Skeletal muscle satellite cell (primary cell): ENCODE measurements around the gene FMNL1.

Experiments used
- H3K27me3 ChIP-seq: 2 replicates; pipeline ENCODE4 v1.7.0; 2013; ENCODE audit warnings: low read length; ENCODE audit not compliant: control insufficient read depth, insufficient read depth
- H3K36me3 ChIP-seq: 2 replicates; pipeline ENCODE4 v1.7.0; 2013; ENCODE audit warnings: mild to moderate bottlenecking, control low read depth, low read length; ENCODE audit not compliant: insufficient read depth
- H3K4me1 ChIP-seq: 2 replicates; pipeline ENCODE4 v1.7.0; 2013; ENCODE audit warnings: low read length; ENCODE audit not compliant: control insufficient read depth, insufficient read depth
- H3K4me2 ChIP-seq: 2 replicates; pipeline ENCODE4 v1.7.0; 2013; ENCODE audit warnings: mild to moderate bottlenecking, low read length
- H3K4me3 ChIP-seq: 2 replicates; pipeline ENCODE4 v1.7.0; 2013; ENCODE audit warnings: low read length
- H3K9ac ChIP-seq: 2 replicates; pipeline ENCODE4 v1.7.0; 2013; ENCODE audit warnings: mild to moderate bottlenecking, low read depth, low read length, moderate library complexity
- H3K9me3 ChIP-seq: replicated peaks from 2 replicates; pipeline ENCODE4 v1.7.0; 2013; ENCODE audit warnings: mild to moderate bottlenecking, control low read depth, low read length

Gene FMNL1

DNA sequence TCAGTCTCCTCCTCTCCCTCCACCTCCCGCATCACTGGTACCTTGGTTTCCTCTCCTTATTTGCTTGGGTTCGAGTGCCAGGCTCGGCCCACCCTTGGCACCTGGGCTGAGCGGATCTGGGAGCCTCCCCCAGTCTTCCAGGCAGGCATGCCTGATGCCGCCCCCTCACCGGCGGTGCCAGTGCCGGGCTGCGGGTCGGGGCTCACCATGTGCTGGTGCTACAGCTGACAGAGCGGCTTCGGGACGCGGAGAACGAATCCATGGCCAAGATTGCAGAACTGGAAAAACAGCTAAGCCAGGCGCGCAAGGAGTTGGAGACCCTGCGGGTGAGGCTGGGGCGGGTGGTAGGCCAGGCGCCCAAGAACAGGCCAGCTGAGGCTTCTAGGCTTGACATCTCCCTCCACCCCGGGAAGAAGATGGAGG is 19.2 kb downstream of the FMNL1 start:
- H3K9me3 ChIP-seq: no peaks in the 10 kb centered on the region
- no peaks in the 10 kb centered on the region for H3K27me3 ChIP-seq
- no peak overlapping the region for H3K9ac ChIP-seq
- no peak overlapping the region for H3K4me2 ChIP-seq
- H3K4me1 ChIP-seq: peaks cover 7% of the 10 kb centered on the region
- H3K4me3 ChIP-seq: no peak overlapping the region
- H3K36me3 ChIP-seq: peaks cover 3% of the 10 kb centered on the region

DNA sequence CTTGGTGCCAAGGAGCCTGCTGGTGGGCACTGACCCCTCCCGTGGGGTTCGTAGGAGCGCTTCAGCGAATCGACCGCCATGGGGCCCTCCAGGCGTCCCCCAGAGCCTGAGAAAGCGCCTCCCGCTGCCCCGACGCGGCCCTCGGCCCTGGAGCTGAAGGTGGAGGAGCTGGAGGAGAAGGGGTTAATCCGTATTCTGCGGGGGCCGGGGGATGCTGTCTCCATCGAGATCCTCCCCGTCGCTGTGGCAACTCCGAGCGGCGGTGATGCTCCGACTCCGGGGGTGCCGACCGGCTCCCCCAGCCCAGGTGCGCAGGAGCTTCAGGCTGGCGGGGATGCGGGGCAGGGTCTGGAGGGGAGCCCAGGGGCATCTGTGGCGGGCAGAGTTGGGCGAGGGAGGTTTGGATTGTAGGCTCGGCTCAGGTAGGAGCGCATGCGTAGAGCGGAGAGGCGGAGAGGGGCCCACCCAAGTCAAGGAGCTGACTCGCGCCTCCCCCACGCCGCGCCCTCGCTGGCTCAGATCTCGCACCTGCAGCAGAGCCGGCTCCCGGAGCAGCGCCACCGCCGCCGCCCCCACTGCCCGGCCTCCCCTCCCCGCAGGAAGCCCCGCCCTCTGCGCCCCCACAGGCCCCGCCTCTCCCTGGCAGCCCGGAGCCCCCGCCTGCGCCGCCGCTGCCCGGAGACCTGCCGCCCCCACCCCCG is 19.8 kb downstream of the FMNL1 start:
- Histone ChIP-seq H3K4me2 (no peak overlapping the region), H3K9me3 (no peaks in the 10 kb centered on the region), H3K4me3 (no peak overlapping the region), H3K4me1 (peaks cover 7% of the 10 kb centered on the region), H3K9ac (no peak overlapping the region), H3K27me3 (no peaks in the 10 kb centered on the region), H3K36me3 (peaks cover 3% of the 10 kb centered on the region)

DNA sequence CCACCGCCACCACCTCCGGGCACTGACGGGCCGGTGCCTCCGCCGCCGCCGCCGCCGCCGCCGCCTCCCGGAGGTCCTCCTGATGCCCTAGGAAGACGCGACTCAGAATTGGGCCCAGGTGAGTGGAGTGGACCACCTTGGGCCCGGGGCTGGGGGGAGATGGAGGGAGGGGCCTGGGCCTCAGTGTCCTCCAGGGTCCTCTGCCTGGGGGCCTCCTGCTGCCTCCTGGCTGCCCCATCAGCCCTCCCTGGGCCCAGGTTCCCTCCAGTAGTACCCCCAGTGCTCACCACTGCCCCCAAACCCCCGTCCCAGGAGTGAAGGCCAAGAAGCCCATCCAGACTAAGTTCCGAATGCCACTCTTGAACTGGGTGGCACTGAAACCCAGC is 20.3 kb downstream of the FMNL1 start:
- Histone ChIP-seq H3K4me1 (peaks cover 13% of the 10 kb centered on the region), H3K4me3 (no peak overlapping the region), H3K27me3 (no peaks in the 10 kb centered on the region), H3K9ac (no peak overlapping the region), H3K4me2 (no peak overlapping the region), H3K36me3 (peaks cover 3% of the 10 kb centered on the region), H3K9me3 (no peaks in the 10 kb centered on the region)

DNA sequence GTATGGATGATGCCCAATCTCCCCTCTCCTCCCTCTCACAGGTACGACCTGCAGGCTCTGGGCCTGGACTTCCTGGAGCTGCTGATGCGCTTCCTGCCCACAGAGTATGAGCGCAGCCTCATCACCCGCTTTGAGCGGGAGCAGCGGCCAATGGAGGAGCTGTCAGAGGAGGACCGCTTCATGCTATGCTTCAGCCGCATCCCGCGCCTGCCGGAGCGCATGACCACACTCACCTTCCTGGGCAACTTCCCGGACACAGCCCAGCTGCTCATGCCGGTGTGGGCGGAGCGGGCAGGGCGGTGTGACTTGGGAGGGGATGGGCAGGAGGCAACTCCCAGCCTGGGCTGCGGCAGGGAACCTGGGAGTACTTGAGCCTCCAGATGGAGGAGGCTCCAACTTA is 22.1 kb downstream of the FMNL1 start:
- H3K27me3 ChIP-seq: no peaks in the 10 kb centered on the region
- no peak overlapping the region for H3K4me2 ChIP-seq
- H3K9me3 ChIP-seq: no peaks in the 10 kb centered on the region
- no peak overlapping the region for H3K4me3 ChIP-seq
- H3K9ac ChIP-seq: no peak overlapping the region
- H3K36me3 ChIP-seq: peaks cover 3% of the 10 kb centered on the region
- H3K4me1 ChIP-seq: peaks cover 22% of the 10 kb centered on the region

DNA sequence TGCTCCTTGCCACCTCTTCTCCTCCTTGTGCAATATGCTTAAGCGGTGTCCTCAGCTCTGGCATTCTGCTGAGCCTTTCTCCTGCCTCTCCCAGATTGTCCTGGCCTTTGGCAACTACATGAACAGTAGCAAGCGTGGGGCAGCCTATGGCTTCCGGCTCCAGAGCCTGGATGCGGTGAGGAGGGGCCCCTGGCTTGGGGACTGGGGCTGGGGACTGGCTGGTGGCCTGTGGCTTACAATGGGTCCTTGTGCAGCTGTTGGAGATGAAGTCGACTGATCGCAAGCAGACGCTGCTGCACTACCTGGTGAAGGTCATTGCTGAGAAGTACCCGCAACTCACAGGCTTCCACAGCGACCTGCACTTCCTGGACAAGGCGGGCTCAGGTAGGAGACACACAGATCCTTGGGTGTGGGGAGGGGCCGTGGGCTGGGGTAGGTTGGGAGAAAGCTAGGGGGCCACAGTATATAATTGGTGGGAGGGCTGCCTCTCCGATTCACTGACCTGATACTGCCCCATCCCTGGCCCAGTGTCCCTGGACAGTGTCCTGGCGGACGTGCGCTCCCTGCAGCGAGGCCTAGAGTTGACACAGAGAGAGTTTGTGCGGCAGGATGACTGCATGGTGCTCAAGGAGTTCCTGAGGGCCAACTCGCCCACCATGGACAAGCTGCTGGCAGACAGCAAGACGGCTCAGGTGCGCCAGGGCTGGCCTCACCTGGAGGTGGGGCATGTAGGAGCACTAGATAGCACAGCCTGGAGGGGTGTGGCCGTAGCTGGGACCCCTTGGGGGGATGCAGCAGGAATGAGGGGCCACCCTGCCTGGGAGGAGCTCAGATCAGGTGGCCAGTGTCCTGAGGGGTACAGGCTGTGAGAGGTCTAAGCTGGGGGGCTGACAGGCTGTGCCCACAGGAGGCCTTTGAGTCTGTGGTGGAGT is 23.3 kb downstream of the FMNL1 start:
- Histone ChIP-seq H3K9ac (no peak overlapping the region), H3K4me1 (peaks cover 22% of the 10 kb centered on the region), H3K27me3 (no peaks in the 10 kb centered on the region), H3K4me2 (no peak overlapping the region), H3K36me3 (peaks cover 3% of the 10 kb centered on the region), H3K4me3 (no peak overlapping the region), H3K9me3 (no peaks in the 10 kb centered on the region)

DNA sequence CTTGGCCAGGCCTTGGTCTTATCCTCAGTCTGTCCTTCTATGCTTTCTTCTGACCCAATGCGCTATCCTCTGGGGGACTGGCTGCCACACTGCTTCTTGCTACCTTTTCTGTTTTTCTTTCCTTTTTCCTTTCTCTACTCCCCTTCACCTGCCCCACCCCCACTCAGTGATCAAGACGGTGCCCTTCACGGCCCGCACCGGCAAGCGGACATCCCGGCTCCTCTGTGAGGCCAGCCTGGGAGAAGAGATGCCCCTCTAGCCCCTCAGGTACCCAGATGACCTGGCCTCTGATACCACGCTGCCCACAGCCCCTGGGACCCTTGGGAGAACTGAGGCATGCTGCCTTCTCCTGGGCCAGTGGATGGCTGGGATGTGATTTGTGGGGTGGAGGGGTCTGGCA is 24.7 kb downstream of the FMNL1 start:
- H3K36me3 ChIP-seq: peaks cover 3% of the 10 kb centered on the region
- H3K27me3 ChIP-seq: no peaks in the 10 kb centered on the region
- no peak overlapping the region for H3K9ac ChIP-seq
- H3K4me3 ChIP-seq: no peak overlapping the region
- H3K9me3 ChIP-seq: no peaks in the 10 kb centered on the region
- peaks cover 15% of the 10 kb centered on the region for H3K4me1 ChIP-seq
- peak overlapping the region; percentile 85 for H3K4me2 ChIP-seq

DNA sequence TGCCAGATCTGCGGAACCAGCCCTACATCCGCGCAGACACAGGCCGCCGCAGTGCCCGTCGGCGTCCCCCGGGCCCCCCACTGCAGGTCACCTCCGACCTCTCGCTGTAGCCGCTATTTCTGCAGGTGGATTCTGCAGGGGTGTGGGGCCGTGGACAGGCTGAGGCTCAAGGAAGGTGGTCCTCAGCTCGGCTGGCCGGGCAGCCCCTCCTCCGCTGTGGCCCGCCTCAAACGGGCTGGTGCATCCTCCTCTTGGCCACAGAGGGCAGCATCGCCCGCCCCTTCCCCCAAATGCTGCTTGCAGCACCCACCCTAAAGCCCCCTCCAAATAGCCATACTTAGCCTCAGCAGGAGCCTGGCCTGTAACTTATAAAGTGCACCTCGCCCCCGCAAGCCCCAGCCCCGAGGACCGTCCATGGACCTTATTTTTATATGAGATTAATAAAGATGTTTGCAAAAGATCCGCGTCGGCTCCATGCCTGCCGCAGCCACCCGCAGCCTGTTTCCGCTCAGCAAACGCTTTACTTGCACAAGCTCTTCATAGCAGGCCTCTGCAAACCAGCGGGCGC is 25.3 kb downstream of the FMNL1 start:
- Histone ChIP-seq H3K4me1 (peaks cover 15% of the 10 kb centered on the region), H3K9ac (peak overlapping the region; percentile 59)

DNA sequence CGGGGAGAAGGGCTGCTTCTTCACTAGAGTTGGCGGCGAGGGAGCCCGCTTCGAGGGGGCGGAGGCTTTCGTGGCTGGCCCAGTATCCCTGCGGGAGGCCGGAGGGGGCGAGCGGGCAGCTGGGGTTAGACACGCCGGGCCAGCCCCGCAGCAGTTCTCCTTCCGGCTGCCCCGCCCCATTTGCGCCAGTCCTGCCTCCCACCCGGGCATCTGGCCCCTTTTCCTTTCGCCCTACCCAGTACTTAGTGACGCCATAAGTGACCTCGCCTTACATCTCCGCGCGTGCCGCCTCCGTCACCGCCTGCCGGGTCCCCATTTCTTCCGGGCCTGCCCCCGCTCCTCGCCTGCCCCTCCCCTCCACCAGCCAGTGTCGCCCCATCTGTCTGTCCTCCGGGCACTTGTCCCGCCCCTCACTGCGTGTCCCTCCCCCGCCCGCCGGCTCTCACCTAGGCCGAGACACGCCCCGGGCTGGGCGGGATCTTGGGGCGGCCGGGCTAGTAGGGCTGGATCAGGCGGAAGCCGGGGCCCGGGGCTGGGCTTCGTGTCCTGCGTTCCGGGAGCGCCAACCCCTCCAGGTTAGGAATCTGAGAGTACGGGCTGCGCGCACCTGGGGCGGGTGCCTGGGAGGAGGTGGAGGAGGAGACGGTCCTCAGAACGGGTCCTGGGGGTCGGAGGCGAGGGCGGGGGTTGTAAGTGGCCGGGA is 25.9 kb downstream of the FMNL1 start:
- Histone ChIP-seq H3K4me3 (peak overlapping the region; percentile 67), H3K9me3 (no peaks in the 10 kb centered on the region), H3K4me1 (peaks cover 15% of the 10 kb centered on the region), H3K36me3 (peaks cover 3% of the 10 kb centered on the region), H3K4me2 (peak overlapping the region; percentile 85), H3K27me3 (no peaks in the 10 kb centered on the region), H3K9ac (peak overlapping the region; percentile 59)

More for the DNA sequence above, 25.3 kb downstream of the FMNL1 start:
- peak overlapping the region; percentile 67 for H3K4me3 ChIP-seq
- H3K9me3 ChIP-seq: no peaks in the 10 kb centered on the region
- peak overlapping the region; percentile 85 for H3K4me2 ChIP-seq
- H3K36me3 ChIP-seq: peaks cover 3% of the 10 kb centered on the region
- H3K27me3 ChIP-seq: no peaks in the 10 kb centered on the region

DNA sequence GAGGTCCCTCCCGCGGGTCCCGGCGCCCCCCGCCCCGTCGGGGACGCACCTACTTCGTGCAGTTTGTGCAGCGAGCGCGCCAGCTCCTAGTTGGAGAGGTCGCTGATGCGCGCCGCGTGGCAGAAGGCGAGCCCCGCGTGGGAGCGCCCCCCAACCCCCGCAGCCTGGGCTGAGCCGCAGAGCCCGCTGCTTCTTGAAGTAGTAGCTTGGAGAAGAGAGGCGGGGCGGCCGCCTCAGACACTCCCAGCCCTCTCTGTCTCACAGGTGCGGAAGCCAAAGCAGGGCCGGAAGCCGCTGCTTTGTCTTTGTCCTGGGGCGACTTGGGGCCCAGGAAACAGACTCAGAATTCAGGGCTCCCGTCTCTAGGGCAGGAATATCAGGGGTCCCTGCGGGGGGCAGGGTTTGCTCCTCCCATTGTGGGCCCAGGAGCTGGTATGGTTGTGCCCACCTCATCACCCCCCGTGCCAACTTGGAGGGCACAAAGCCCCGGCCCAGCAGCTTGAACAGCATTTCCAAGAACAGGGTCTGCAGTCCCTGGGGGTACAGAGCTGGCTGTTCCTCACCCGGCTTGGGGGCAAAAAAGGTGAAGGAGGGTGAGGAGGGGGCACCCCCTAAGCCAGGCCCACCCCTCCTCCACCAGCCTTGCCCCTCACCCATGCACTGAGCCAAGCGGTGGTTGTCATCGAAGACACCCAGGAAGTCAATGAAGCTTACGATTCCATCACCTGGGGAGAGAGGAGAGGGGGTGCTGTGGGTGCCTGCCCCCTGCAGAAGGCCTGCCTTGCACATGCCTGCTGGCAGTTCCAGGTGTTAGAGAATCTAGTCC is 26.7 kb downstream of the FMNL1 start:
- no peaks in the 10 kb centered on the region for H3K27me3 ChIP-seq
- peak overlapping the region; percentile 85 for H3K4me2 ChIP-seq
- peak overlapping the region; percentile 59 for H3K9ac ChIP-seq
- H3K4me3 ChIP-seq: peak overlapping the region; percentile 67
- no peaks in the 10 kb centered on the region for H3K9me3 ChIP-seq
- peaks cover 3% of the 10 kb centered on the region for H3K36me3 ChIP-seq
- H3K4me1 ChIP-seq: peaks cover 20% of the 10 kb centered on the region

DNA sequence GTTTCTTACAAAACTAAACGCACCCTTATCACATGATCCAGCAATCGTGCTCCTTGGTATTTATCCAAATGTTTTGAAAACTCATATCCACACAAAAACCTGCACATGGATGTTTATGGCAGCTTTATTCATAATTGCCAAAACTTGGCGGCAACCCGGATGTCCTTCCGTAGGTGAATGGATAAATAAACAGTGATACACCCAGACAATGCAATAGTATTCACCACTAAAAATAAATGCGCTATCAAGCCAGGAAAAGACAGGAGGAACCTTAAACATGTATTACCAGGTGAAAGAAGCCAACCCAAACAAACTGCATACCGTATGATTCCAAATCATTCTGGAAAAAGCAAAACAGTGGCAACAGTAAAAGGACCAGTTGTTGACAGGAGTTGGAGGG is 30.2 kb downstream of the FMNL1 start:
- no peaks in the 10 kb centered on the region for H3K27me3 ChIP-seq
- H3K4me3 ChIP-seq: no peak overlapping the region
- peaks cover 15% of the 10 kb centered on the region for H3K4me1 ChIP-seq
- no peak overlapping the region for H3K4me2 ChIP-seq
- no peaks in the 10 kb centered on the region for H3K36me3 ChIP-seq
- no peaks in the 10 kb centered on the region for H3K9me3 ChIP-seq
- H3K9ac ChIP-seq: no peak overlapping the region
